ENCODE results near the gene STX7. TPM values are rescaled to one million over a fixed set of nuclear protein-coding genes. Genes with fewer than 3 reads are reported as not detected.
"Not testable (repeated sequence)": the region's sequence is repeated elsewhere in the genome, so short reads cannot be mapped to it uniquely, and the experiment has no call there.

STX7 gene
- 10 to 100 TPM in 11 of 12 donors, not detected in 1; 14.9 to 46.2 (median 42.1) TPM for polyA plus RNA-seq (ENCODE audit: insufficient read length in 12 of 12)
- long read RNA-seq, donor 1, full-length matches to known transcripts, result 20 of 38 reads
- long read RNA-seq, donor 1, partial matches to known transcripts, result 18 of 38 reads
- long read RNA-seq, donor 1, other reads (novel, unspliced or antisense), result 0 of 38 reads
- long read RNA-seq, donor 2, full-length matches to known transcripts, result 12 of 12 reads
- long read RNA-seq, donor 2, partial matches to known transcripts, result 0 of 12 reads
- long read RNA-seq, donor 2, other reads (novel, unspliced or antisense), result 0 of 12 reads
- long read RNA-seq, donor 3, full-length matches to known transcripts, result 13 of 13 reads
- long read RNA-seq, donor 3, partial matches to known transcripts, result 0 of 13 reads
- long read RNA-seq, donor 3, other reads (novel, unspliced or antisense), result 0 of 13 reads
- long read RNA-seq, donor 4, full-length matches to known transcripts, result 5 of 5 reads
- long read RNA-seq, donor 4, partial matches to known transcripts, result 0 of 5 reads
- long read RNA-seq, donor 4, other reads (novel, unspliced or antisense), result 0 of 5 reads
- long read RNA-seq, donor 5, full-length matches to known transcripts, result 13 of 13 reads
- long read RNA-seq, donor 5, partial matches to known transcripts, result 0 of 13 reads
- long read RNA-seq, donor 5, other reads (novel, unspliced or antisense), result 0 of 13 reads
- long read RNA-seq, donor 6, full-length matches to known transcripts, result 4 of 4 reads
- long read RNA-seq, donor 6, partial matches to known transcripts, result 0 of 4 reads
- long read RNA-seq, donor 6, other reads (novel, unspliced or antisense), result 0 of 4 reads
- long read RNA-seq, donor 7, full-length matches to known transcripts, result 6 of 6 reads
- long read RNA-seq, donor 7, partial matches to known transcripts, result 0 of 6 reads
- long read RNA-seq, donor 7, other reads (novel, unspliced or antisense), result 0 of 6 reads
- long read RNA-seq, donor 8, full-length matches to known transcripts, result 18 of 18 reads
- long read RNA-seq, donor 8, partial matches to known transcripts, result 0 of 18 reads
- long read RNA-seq, donor 8, other reads (novel, unspliced or antisense), result 0 of 18 reads
- long read RNA-seq, donor 9, full-length matches to known transcripts, result 7 of 12 reads
- long read RNA-seq, donor 9, partial matches to known transcripts, result 5 of 12 reads
- long read RNA-seq, donor 9, other reads (novel, unspliced or antisense), result 0 of 12 reads
- long read RNA-seq, donor 10, full-length matches to known transcripts, result 9 of 9 reads
- long read RNA-seq, donor 10, partial matches to known transcripts, result 0 of 9 reads
- long read RNA-seq, donor 10, other reads (novel, unspliced or antisense), result 0 of 9 reads
- long read RNA-seq, donor 11, full-length matches to known transcripts, result 23 of 23 reads
- long read RNA-seq, donor 11, partial matches to known transcripts, result 0 of 23 reads
- long read RNA-seq, donor 11, other reads (novel, unspliced or antisense), result 0 of 23 reads

GRCh38 chr6:132512638-132513632, at the start of gene STX7:
TSS of gene STX7 (minus strand) at chr6:132513116. CDS start at chr6:132503530, 9,586 bp downstream.
- DNase-seq, result peak; percentile 89

GRCh38 chr6:132560087-132560486, 47.2 kb upstream of the STX7 start:
- DNase-seq, result not testable (repeated sequence)

DNA sequence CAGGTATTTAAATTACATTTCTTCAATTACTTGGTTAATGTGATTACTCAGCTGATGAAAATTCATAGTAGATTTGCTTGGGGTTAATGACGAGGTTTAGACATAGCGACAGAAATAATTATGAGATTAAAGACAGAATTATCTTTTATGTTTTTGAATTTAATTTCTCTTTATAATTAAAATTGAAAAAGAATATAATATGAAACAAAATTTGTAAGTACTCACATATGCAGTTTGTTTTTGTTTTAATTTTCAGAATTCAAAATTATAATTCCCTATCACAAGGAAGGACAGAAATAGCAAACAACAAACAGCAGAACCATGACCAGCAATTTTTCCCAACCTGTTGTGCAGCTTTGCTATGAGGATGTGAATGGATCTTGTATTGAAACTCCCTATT, 39.5 kb upstream of the STX7 start, which contains the start of gene TAAR8:
Gene TAAR8 (plus strand): TSS at position 301 of the 400 bp plus-strand sequence. CDS start 21 bp downstream, at position 322.
- no peak for DNase-seq

GRCh38 chr6:132551214-132551613, 38.3 kb upstream of the STX7 start:
- DNase-seq, result no peak

DNA sequence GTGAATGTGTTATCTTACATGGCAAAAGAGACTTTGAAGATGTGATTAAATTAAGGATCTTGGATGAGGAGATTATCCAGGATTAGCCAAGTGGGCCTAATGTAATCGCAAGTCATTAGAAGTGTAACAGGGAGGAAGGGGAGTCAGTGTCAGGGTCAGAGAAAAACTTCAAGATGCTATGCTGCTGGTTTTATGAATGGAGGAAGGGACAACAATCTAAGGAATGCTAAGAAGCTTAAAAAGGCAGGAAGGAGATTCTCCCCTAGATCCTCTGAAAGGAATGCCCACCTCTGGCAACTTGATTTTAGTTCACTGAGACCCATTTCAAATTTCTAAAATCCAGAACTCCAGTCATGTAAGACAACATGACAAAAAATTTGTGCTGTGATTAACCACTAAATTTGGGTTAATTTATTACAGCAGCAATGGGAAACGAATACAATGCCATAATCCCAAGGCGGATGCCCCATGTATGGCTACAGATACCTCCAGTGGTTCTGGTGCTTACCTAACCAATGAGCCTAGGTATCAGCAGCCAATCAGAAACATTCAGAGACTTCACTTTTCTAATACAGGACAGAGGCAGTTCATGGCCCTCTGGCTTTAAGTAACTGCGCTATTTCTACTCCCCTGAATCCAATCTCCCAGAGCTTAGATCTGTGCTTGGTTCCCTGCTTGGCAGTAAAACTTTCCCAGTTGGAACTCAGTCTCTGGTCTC, 36.0 kb upstream of the STX7 start:
- no peak for DNase-seq

- no peak for DNase-seq
Observed at GRCh38 chr6:132544826-132545225, 31.9 kb upstream of the STX7 start.

DNA sequence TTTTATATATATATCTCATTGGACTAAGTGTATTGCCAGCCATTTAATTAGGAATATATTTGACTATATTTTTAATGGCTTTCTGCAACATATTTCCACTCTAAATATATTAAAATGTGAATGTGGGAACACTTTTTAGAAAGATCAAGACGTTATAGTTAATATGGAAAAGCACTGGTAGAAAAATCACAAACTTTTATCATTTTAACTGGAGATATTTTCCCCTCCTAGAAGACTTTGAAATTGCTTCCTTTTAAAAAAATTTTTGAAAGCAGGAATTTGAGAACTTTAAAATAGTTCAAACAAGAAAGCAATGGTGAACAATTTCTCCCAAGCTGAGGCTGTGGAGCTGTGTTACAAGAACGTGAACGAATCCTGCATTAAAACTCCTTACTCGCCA, 25.1 kb upstream of the STX7 start, which contains the start of gene TAAR9:
Gene TAAR9 (plus strand): TSS at position 301 of the 400 bp plus-strand sequence. CDS start 13 bp downstream, at position 314.
- no peak for DNase-seq

DNA sequence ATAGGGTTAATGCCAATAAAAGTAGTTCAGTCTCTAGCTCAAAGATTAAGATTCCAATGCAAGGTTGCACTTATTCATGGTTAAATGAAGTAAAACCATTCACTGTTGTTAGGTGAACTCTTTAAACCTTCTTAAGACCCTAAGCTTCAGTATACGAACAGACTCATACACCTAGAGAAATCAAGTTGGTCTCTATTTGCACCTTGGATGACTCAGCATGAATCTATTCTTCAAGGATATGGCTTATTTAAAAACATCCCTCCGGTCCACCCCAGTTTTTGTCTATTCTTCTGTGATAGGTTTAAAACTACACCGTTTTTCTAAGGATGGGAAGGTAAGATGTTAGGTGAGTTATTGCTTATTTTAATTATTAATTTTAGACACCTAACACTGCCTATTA, 24.2 kb upstream of the STX7 start:
- no peak for DNase-seq

GRCh38 chr6:132534546-132534945, 21.6 kb upstream of the STX7 start:
- DNase-seq, result not testable (repeated sequence)

DNA sequence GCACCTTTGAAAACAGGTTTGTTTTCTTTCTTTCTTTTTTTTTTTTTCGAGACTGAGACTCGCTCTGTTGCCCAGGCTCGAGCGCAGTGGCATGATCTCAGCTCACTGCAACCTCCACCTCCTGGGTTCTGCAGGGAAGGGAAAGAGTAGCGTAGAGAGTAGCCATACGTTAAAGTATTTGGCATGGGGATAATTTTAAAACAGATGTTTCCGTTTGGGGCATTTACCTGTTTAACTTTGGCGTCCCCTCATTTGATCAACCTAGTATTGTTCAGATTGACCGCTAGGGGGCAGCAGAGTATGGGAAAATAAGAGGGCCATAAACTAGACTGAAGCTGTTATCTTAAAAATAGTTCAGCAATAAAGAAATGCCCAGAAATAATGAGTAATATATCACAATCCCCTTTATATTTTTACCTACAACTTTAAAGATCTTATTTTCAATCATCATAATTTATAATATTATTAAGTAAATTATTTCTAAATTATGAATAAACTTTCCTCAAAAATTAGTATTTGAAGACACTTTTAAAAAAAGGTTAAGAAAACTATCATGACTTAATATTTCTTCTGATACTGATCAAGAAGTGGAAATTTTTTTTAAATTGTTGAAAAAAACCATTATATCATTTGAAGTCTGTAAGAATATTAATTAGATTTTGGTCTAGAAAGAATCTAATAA, 17.5 kb upstream of the STX7 start:
- peak; percentile 61 for DNase-seq

- no peak for DNase-seq
Observed at GRCh38 chr6:132527791-132528190, 14.9 kb upstream of the STX7 start.

DNA sequence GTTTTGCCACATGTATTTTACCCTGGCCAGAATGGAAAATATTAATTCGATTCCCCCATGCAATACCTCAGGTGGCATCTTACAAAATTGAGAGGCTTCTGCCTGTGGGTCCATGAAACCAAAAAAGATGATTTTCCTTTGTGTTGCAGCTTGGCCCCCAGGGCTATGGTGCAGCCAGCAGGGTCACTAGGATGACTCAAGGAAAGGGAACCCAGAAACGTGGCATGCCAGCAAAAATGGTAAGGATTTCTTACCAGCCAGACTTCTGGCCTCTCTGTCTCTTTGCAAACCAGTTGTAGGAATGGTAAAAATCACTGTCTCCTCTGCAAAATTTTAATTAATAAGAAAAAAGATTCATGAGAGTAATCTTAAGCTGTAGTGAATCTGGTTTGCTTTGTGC, 13.5 kb upstream of the STX7 start:
- DNase-seq, result no peak

GRCh38 chr6:132525866-132526265, 12.9 kb upstream of the STX7 start:
- no peak for DNase-seq

- no peak for DNase-seq
Observed at GRCh38 chr6:132524646-132525045, 11.7 kb upstream of the STX7 start.

DNA sequence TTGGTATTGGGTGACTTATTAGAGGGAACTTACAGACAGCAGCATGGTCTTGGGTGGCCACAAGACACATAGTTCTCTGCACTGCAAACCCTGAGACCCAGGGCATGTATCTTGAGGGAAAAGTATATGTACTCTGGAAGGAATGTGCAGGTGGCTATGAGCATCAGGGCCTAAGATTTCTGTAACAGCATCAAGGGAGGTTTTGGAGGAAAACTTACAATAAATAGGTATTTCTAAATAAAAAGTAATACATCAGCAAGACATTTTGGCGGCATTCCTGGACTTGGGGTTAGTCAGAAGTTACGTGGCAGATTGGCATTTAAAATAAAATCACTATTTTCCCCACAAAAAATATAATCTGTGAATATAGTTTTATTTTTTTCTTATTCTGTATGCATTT, 8.0 kb upstream of the STX7 start:
- DNase-seq, result no peak

- DNase-seq, result no peak
Observed at GRCh38 chr6:132515386-132515785, 2.5 kb upstream of the STX7 start.

DNA sequence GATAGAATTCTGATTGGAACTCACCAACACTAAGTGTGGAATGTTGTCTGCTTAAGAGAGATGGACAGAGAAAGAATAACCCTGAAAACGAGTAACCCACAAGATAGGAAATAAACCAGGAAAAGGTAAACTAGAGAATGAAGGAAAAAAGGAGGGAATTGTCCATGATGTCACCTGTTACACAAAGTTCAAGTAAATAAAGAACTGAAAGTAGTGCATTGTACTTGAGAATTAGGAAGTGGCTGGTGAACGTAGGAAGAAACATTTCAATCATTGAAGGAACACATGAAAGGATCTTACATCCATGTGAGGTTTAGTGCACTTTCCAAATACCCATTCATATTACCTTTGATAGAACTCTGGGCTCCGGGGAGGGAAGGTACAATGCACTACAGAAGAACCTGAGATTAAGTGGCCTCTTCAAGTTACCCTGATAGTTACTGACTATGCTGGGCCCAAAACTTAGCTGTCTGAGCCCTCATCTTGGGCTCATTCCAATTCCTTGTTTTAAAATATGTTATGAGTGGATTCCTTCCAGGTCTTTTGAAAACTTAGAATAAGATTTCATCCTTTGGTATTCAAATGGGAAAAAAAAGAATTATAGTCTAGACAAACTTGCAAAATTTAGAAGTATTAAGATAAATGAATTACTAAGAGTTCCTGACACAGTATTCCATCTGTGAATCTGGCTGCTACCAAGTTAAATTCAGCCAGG, 1.1 kb upstream of the STX7 start:
- no peak for DNase-seq

GRCh38 chr6:132512342-132512637, 626 bp downstream of the STX7 start:
- DNase-seq, result no peak

All from muscle of arm (tissue), 14 donors.